SJSA1 (cell line): ENCODE results near the gene CMTM7. TPM values are rescaled to one million over a fixed set of nuclear protein-coding genes. Genes with fewer than 3 reads are reported as not detected.
"Not testable (repeated sequence)": the region's sequence is repeated elsewhere in the genome, so short reads cannot be mapped to it uniquely, and the experiment has no call there.

Experiments
- DNase-seq, 2 experiments: peaks; one replicate each; pipeline ENCODE4 v3.0.0-alpha.2; 2015 to 2020; ENCODE audit warnings: low spot score in 2 of 2, low read depth in 1 of 2
- H3K27ac ChIP-seq: fragments of 250-450 bp; sonication (Bioruptor Pico); 2 replicates; pipeline ENCODE4 v1.5.1; 2020; ENCODE audit warnings: mild to moderate bottlenecking, moderate library complexity
- H3K27me3 ChIP-seq: fragments of 250-450 bp; sonication (Bioruptor Pico); replicated peaks from 2 replicates; pipeline ENCODE4 v1.5.1; 2020; ENCODE audit warnings: mild to moderate bottlenecking, moderate library complexity
- H3K36me3 ChIP-seq: fragments of 250-450 bp; sonication (Bioruptor Pico); 2 replicates; pipeline ENCODE4 v1.5.1; 2020; ENCODE audit warnings: mild to moderate bottlenecking
- H3K4me1 ChIP-seq: fragments of 250-450 bp; sonication (Bioruptor Pico); replicated peaks from 2 replicates; pipeline ENCODE4 v1.6.1; 2021; ENCODE audit warnings: mild to moderate bottlenecking
- H3K4me3 ChIP-seq: fragments of 250-450 bp; sonication (Bioruptor Pico); 2 replicates; pipeline ENCODE4 v1.5.1; 2020; ENCODE audit warnings: mild to moderate bottlenecking
- H3K9me3 ChIP-seq: fragments of 250-450 bp; sonication (Bioruptor Pico); replicated peaks from 2 replicates; pipeline ENCODE4 v1.5.1; 2020; ENCODE audit warnings: mild to moderate bottlenecking
- total RNA-seq: library from RNA; depleted of rRNA; stranded (reverse); fragments of >200 nt; shearing (Covaris generic); gene quantifications from 2 replicates; pipeline ENCODE4 v1.2.3, GENCODE V29; 2014

Gene CMTM7
- total RNA-seq, 1 experiment from 2014 or later = 7.0 TPM

DNA sequence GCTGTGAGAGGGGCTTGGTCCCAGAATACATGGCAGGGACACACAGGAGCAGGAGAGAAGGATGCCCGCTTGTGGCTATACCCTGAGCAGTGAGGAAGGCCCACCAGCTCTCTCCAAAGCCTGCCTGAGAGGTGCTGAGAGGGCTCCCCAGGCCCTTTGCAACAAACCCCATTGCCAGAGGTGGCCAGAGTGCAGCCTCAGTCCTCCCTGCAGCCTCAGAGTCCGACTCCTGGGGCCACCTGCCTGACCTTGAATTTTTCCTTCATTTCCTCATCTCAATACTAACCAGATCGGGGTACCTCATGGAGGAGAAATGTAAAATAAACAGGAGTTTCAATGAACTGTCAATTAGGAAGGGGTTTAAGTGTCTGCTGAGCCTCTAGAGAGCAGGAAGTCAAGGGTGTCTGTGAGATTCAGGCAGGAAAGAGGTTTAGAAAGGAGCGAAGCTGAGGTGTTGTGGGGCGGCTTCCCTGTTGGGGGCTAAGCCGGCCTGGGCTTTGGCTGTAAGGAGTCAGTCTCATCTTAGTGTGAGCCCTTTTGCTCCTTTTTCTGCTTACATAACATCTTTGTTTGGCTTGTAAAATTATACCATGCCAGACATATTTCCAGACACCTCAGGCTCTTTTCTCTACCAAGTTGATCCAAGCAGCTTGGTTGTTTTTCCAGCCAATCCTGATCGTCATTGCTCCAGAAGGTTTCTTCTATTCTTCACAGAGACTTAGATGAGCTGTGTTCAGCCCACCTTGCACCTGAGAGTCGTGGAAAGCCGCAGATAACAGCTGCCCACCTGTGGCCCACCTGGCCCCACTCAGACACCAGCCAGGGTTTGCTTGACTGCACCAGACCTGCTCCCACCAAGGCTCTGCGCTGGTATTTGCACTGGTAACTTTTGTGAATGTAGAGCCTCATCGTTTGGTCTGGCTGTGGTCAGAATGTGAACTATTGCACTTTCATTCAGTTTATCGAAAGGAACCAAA lies 36.7 kb downstream of the CMTM7 start:
- H3K4me3 ChIP-seq = no peak overlapping the region
- H3K4me1 ChIP-seq = no peaks in the 10 kb centered on the region
- DNase-seq = no peak
- no peaks in the 10 kb centered on the region for H3K27me3 ChIP-seq
- H3K27ac ChIP-seq = no peak overlapping the region
- H3K36me3 ChIP-seq = no peaks in the 10 kb centered on the region
- H3K9me3 ChIP-seq = no peaks in the 10 kb centered on the region

- Histone ChIP-seq H3K9me3 (no peaks in the 10 kb centered on the region), H3K4me3 (no peak overlapping the region), H3K36me3 (no peaks in the 10 kb centered on the region), H3K27ac (no peak overlapping the region), H3K4me1 (no peaks in the 10 kb centered on the region), H3K27me3 (no peaks in the 10 kb centered on the region)
- DNase-seq = no peak
These were observed 39.2 kb downstream of the CMTM7 start for GRCh38 chr3:32430900-32431299.

GRCh38 chr3:32431481-32431880 lies 39.8 kb downstream of the CMTM7 start:
- Histone ChIP-seq H3K36me3 (no peaks in the 10 kb centered on the region), H3K9me3 (no peaks in the 10 kb centered on the region), H3K27me3 (no peaks in the 10 kb centered on the region), H3K4me3 (no peak overlapping the region), H3K4me1 (no peaks in the 10 kb centered on the region), H3K27ac (no peak overlapping the region)
- no peak for DNase-seq

- H3K36me3 ChIP-seq = no peaks in the 10 kb centered on the region
- H3K4me3 ChIP-seq = no peak overlapping the region
- DNase-seq = no peak
- no peaks in the 10 kb centered on the region for H3K27me3 ChIP-seq
- no peak overlapping the region for H3K27ac ChIP-seq
- H3K4me1 ChIP-seq = no peaks in the 10 kb centered on the region
- no peaks in the 10 kb centered on the region for H3K9me3 ChIP-seq
These were observed 40.5 kb downstream of the CMTM7 start for GRCh38 chr3:32432045-32432710.

GRCh38 chr3:32432711-32433530 lies 41.3 kb downstream of the CMTM7 start:
- Histone ChIP-seq H3K9me3 (no peaks in the 10 kb centered on the region), H3K27me3 (no peaks in the 10 kb centered on the region), H3K4me3 (no peak overlapping the region), H3K27ac (no peak overlapping the region), H3K36me3 (no peaks in the 10 kb centered on the region), H3K4me1 (no peaks in the 10 kb centered on the region)
- peak in 1 of 2 experiments; percentile 8 for DNase-seq

- DNase-seq = peak in 1 of 2 experiments; percentile 2
- H3K27ac ChIP-seq = no peak overlapping the region
- H3K27me3 ChIP-seq = no peaks in the 10 kb centered on the region
These were observed 42.6 kb downstream of the CMTM7 start for GRCh38 chr3:32434206-32434605.

DNA sequence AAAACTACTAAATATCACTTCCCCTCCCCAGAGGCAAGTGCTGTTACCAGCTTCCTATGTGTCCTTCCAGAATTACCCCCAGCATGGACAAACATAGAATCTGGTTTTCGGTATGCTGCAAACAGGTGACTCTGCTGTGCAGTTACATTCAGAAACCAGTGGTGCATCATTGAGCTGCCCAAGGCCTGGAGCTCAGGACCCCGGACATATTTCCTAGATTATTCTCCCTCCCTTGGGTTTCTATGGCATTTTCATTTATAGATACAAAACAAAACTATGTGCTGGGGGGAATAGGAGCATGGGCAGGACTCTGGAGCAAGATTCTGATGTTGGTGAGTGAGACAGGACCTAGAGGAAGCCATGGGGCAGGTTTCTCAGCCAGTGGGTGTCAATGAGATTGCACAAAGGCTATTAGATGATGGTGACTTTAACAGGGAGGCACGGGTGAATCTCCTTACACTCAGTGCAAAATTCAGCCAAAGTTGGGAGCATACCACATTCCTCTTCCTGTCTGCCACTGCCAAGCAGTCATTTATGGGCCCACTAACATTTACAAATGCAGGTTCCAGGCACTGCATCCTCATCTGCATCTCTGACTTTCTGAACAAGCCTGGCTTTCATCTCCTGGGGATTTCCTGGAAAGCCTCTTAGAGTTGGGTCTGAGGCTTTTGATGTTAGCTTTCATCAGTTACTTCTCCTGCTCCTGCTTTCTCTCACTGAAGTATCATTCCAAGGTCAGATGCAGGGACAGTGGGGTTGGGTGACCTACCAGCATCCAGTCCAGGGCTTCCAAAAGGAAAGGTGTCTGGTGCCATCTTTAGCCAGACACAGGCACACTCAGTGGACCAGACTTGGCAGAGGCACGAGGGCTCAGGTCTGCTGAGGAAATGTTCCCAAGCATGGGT lies 44.5 kb downstream of the CMTM7 start:
- Histone ChIP-seq H3K27ac (no peak overlapping the region), H3K27me3 (no peaks in the 10 kb centered on the region), H3K9me3 (no peaks in the 10 kb centered on the region), H3K4me3 (no peak overlapping the region), H3K4me1 (no peaks in the 10 kb centered on the region), H3K36me3 (no peaks in the 10 kb centered on the region)
- DNase-seq = peak in 1 of 2 experiments; percentile 7

More at GRCh38 chr3:32434206-32434605, 42.6 kb downstream of the CMTM7 start:
- H3K4me1 ChIP-seq = no peaks in the 10 kb centered on the region
- no peaks in the 10 kb centered on the region for H3K36me3 ChIP-seq
- H3K4me3 ChIP-seq = no peak overlapping the region
- H3K9me3 ChIP-seq = no peaks in the 10 kb centered on the region

- H3K27ac ChIP-seq = no peak overlapping the region
- no peak for DNase-seq
- no peak overlapping the region for H3K4me3 ChIP-seq
- H3K36me3 ChIP-seq = no peaks in the 10 kb centered on the region
- H3K9me3 ChIP-seq = no peaks in the 10 kb centered on the region
- no peaks in the 10 kb centered on the region for H3K4me1 ChIP-seq
- H3K27me3 ChIP-seq = no peaks in the 10 kb centered on the region
These were observed 45.1 kb downstream of the CMTM7 start for GRCh38 chr3:32436816-32437189.

DNA sequence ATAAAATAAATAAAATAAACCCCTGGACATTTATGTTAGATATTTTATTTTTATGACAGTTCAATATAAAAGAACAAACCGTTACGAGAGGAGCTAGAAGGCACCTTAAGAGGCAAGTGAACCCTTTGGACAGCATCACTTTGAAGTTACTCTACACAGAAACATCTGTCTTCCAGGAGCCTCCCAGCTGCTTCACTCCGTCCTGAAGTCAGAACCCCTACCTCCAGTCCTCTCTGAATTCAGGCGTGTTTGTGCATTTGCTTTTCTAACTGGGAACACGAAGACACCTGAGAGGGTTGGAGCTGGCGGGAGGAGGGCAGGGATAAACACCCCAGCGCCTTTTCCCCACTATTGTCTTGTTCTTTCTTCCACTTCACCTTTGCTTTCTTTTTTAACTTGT lies 46.2 kb downstream of the CMTM7 start:
- Histone ChIP-seq H3K36me3 (no peaks in the 10 kb centered on the region), H3K9me3 (no peaks in the 10 kb centered on the region), H3K27ac (no peak overlapping the region), H3K4me3 (no peak overlapping the region), H3K4me1 (no peaks in the 10 kb centered on the region), H3K27me3 (no peaks in the 10 kb centered on the region)
- no peak for DNase-seq

- Histone ChIP-seq H3K27me3 (no peaks in the 10 kb centered on the region), H3K36me3 (no peaks in the 10 kb centered on the region), H3K27ac (no peak overlapping the region), H3K9me3 (no peaks in the 10 kb centered on the region), H3K4me3 (no peak overlapping the region), H3K4me1 (peaks cover 6% of the 10 kb centered on the region)
- DNase-seq = no peak
These were observed 47.1 kb downstream of the CMTM7 start for GRCh38 chr3:32438596-32439344.

DNA sequence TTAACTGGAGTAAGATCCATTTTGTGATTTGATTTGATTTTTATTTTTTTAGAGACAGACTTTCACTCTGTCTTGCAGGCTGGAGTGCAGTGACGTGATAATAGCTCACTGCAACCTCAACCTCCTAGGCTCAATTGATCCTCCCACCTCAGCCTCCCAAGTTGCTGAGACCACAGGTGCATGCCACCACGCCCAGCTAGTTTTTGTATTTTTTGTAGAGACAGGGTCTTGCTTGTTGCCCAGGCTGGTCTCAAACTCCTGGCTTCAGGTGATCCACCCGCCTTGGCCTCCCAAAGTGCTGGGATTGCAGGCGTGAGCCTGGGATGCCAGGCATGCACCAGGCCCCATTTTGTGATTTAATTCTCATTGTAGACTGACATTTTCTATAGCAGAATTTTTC lies 47.8 kb downstream of the CMTM7 start:
- H3K27ac ChIP-seq, H3K4me1 ChIP-seq, H3K27me3 ChIP-seq, H3K4me3 ChIP-seq, H3K36me3 ChIP-seq, DNase-seq, H3K9me3 ChIP-seq: not testable (repeated sequence)

- peaks cover 7% of the 10 kb centered on the region for H3K4me1 ChIP-seq
- DNase-seq = no peak
- no peaks in the 10 kb centered on the region for H3K36me3 ChIP-seq
- H3K9me3 ChIP-seq = no peaks in the 10 kb centered on the region
- H3K4me3 ChIP-seq = no peak overlapping the region
- H3K27ac ChIP-seq = no peak overlapping the region
- H3K27me3 ChIP-seq = no peaks in the 10 kb centered on the region
These were observed 49.1 kb downstream of the CMTM7 start for GRCh38 chr3:32440611-32441350.
